ENCODE results near the gene MACROD2.

MACROD2 gene

DNA sequence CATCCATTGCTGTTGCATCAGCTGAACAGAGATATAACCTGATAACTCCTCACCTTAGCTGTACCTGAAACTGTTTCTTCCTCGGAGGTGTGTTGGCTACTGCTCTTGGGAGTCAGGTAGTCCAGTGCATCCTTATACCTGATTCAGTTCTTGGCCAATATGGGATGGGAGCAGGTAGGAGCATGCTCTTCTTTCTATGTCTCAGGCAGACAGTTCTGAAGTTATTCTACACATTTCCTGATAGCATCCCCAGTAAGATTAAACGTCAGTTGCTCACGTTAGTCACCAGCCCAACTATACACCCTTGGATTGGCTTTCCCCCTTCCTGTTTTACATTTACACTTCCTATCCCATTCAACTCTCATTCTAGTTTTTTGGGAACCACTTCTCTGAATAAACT, 586.4 kb downstream of the MACROD2 start:
- TF ChIP-seq, protein P1, sequence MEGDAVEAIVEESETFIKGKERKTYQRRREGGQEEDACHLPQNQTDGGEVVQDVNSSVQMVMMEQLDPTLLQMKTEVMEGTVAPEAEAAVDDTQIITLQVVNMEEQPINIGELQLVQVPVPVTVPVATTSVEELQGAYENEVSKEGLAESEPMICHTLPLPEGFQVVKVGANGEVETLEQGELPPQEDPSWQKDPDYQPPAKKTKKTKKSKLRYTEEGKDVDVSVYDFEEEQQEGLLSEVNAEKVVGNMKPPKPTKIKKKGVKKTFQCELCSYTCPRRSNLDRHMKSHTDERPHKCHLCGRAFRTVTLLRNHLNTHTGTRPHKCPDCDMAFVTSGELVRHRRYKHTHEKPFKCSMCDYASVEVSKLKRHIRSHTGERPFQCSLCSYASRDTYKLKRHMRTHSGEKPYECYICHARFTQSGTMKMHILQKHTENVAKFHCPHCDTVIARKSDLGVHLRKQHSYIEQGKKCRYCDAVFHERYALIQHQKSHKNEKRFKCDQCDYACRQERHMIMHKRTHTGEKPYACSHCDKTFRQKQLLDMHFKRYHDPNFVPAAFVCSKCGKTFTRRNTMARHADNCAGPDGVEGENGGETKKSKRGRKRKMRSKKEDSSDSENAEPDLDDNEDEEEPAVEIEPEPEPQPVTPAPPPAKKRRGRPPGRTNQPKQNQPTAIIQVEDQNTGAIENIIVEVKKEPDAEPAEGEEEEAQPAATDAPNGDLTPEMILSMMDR (IDR thresholded peaks at IDR 0.05; ENCODE audit: control extremely low read depth, extremely low read depth, low read depth, missing control alignments), result no peak
- POLR2A ChIA-PET, result no interaction called here
- no peak for DNase-seq (ENCODE audit: extremely low spot score)
- CTCF ChIA-PET, result interaction anchor here (0.6 kb wide), 1 partner anchor 12 kb away, joined by 3 read pairs; no protein-coding TSS in a partner anchor

DNA sequence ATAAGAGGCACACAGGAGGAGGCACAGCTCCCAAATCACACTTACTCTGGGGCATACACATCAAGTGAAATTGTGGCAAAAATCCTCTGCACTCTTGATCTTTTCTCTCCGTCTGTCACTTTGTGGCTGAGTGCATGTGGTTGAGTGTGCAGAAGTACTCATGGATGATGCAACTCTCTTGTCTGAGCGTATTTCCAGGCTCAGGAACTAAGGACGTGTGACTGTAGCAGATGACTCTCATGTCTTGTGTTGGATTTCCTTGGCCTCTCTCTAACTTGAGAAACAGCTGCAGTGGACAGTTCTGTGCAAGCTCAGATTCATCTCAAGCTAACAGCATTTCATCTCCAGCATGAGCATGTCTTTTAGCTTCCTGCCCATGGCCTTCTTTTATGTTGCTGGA, 587.5 kb downstream of the MACROD2 start:
- CTCF ChIA-PET, result no interaction called here
- DNase-seq (ENCODE audit: extremely low spot score), result no peak

DNA sequence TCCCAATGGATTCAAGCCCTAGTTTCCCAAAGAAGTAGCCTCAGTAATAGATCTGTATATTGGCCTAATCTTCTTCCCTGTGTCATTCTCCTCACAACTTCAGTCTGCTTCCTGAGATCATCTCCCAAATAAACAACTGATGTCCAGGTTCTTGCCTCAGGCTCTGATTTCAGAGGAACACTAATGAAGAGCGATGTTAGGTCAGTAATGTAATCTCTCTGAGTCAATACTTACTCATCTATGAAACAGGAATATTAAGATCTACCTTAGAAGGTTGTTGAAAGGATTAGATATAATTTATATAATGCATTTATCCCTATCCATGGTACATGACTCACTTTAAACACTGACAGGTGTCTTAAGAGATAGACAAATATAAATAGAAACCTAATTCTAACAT, 588.1 kb downstream of the MACROD2 start:
- DNase-seq (ENCODE audit: extremely low spot score), result no peak
- ChIA-PET CTCF (no interaction called here), POLR2A (no interaction called here)
- TF ChIP-seq, protein P1 (IDR thresholded peaks at IDR 0.05; ENCODE audit: control extremely low read depth, extremely low read depth, low read depth, missing control alignments), result no peak

More for the DNA sequence above, 587.5 kb downstream of the MACROD2 start:
- POLR2A ChIA-PET, result no interaction called here
- TF ChIP-seq, protein P1 (IDR thresholded peaks at IDR 0.05; ENCODE audit: control extremely low read depth, extremely low read depth, low read depth, missing control alignments), result no peak

DNA sequence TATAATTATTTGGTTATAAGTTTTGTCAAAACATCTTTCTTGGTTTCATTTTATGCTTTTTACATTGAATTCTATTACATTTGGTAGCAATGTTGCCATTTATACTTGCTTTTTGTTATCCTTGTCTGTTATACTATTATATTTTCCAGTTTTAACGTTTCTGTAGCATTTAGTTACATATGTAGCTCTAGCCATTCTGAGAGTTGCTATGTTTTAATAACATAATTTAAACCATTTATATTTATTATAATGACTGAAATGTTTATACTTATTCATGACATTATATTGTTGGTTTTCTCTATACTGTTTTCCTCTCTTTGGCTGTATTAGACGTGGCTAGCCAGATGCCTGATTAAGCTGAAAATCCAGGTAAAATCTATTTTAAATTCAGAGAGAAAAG, 594.1 kb downstream of the MACROD2 start:
- ChIA-PET CTCF (interaction anchor here (0.7 to 1.9 kb wide), 2 partner anchors 9 to 11 kb away, joined by 3 to 4 read pairs; no protein-coding TSS in a partner anchor), POLR2A (no interaction called here)
- TF ChIP-seq, protein P1 (IDR thresholded peaks at IDR 0.05; ENCODE audit: control extremely low read depth, extremely low read depth, low read depth, missing control alignments), result no peak
- no peak for DNase-seq (ENCODE audit: extremely low spot score)

DNA sequence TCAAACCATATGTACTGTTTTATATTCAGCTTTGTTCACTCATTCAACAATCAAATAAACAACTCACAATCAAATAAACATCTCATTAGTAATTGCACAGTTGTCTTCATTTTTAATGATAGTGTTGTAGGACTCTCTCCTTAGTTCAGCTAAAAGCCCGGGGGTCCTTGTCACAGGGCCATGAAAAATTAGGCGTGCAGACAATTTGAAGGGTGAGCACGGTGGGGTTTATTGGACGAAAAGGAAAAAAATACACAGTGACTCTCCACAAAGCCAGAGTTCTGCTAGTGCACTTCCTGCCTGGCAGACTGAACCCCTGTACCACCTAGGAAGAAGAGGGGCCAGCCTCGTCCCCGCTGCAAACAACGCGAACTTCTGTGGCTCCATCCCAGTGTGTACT, 599.7 kb downstream of the MACROD2 start:
- no peak for DNase-seq (ENCODE audit: extremely low spot score)
- ChIA-PET POLR2A (no interaction called here), CTCF (no interaction called here)
- TF ChIP-seq, protein P1 (IDR thresholded peaks at IDR 0.05; ENCODE audit: control extremely low read depth, extremely low read depth, low read depth, missing control alignments), result no peak

DNA sequence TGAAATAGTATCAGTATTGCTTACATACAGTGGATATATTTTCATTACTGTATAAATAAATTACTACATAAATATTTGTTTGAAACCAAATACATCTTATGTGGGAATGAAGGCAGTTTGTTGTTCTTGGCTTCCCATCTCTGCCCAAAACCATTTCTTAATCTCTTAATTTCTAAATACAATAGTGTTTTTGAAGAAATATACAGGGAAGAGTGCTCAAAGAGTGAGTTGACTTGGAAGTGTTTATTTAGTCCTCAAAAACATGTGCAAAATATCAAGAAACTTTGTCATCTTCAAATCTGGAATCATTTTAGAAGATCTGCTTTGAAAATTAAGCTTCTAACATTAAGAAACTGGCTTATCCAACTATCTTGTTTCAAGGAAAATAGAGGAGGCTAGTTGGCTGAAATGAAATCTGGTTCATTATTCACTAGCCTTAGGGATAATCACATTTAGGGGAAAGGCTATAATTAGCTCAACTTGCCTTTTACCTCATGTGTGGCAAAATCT, 601.9 kb downstream of the MACROD2 start:
- no peak for DNase-seq (ENCODE audit: extremely low spot score)
- POLR2A ChIA-PET, result no interaction called here
- TF ChIP-seq, protein P1 (IDR thresholded peaks at IDR 0.05; ENCODE audit: control extremely low read depth, extremely low read depth, low read depth, missing control alignments), result no peak
- CTCF ChIA-PET, result no interaction called here
